ENCODE data around the gene DCC. TPM values are rescaled to one million over a fixed set of nuclear protein-coding genes. Genes with fewer than 3 reads are reported as not detected.

DCC gene
- total RNA-seq, 2 experiments from 2014 or later = not detected

DNA sequence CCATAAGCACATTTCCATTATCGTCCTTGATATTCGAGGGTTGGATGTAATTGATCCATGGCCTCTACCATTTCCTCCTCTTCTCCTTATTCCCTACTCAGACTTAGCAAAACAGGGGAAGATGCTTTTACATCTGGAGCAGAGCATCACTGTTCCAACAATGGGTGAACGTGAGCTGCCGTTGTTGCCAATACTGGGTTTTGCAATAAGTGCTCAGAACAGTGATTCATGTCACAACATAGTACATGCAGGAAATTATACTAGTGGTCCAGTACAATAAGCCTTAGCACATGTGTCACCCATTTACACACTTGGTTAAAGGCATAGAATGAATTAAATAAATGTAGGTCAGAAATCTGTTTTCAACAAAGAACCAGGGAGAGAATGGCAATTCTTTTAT, 112.4 kb downstream of the DCC start:
- Mint-ChIP-seq H3K9me3 (no peaks in the 10 kb centered on the region), H3K27me3 (no peaks in the 10 kb centered on the region), H3K27ac (no peak overlapping the region), H3K4me1 (ENCODE audit: low read depth) (no peaks in the 10 kb centered on the region), H3K36me3 (ENCODE audit: low read depth) (no peaks in the 10 kb centered on the region), H3K4me3 (no peak overlapping the region)
- intact Hi-C loops (cut with DNase I, micrococcal nuclease) = no loop called here
- no peak for ATAC-seq (ENCODE audit: poor library complexity)
- ChIA-PET POLR2A (no interaction called here), CTCF (no interaction called here)
- no peaks in the 10 kb centered on the region for H3K4me1 ChIP-seq (ENCODE audit: insufficient read depth, low read length)
- H3K4me3 ChIP-seq (ENCODE audit: low read length) = no peak overlapping the region
- no peaks in the 10 kb centered on the region for H3K9me3 ChIP-seq (ENCODE audit: control insufficient read depth in 1 of 2, insufficient read depth in 1 of 2, low read length in 2 of 2)
- no peak for TF ChIP-seq CTCF (IDR thresholded peaks at IDR 0.05)
- H3K27me3 ChIP-seq (ENCODE audit: control insufficient read depth in 1 of 2, insufficient read depth in 2 of 2, low read length in 2 of 2) = no peaks in the 10 kb centered on the region
- no peaks in the 10 kb centered on the region for H3K36me3 ChIP-seq (ENCODE audit: insufficient read depth, low read length)
- no peak for DNase-seq
- H3K27ac ChIP-seq (ENCODE audit: low read depth in 1 of 2, low read length in 2 of 2) = no peak overlapping the region

DNA sequence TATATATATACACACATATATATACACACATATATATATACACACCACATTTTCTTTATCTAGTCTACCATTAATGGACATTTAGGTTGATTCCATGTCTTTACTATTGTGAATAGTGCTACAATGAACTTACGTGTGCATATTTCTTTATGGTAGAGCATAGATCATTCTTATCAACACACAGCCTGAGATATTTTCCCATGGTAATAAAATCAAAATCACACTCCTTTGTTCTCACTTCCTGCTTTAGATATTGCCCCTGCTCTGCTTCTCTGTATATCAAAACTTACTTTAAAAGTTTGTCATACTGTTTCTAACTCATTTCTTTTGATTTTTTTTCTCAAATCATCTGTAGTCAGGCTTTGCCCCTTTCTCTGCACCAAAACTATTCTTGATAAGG, 119.9 kb downstream of the DCC start:
- Histone ChIP-seq H3K4me3 (ENCODE audit: low read length) (no peak overlapping the region), H3K27ac (ENCODE audit: low read depth in 1 of 2, low read length in 2 of 2) (no peak overlapping the region), H3K9me3 (ENCODE audit: control insufficient read depth in 1 of 2, insufficient read depth in 1 of 2, low read length in 2 of 2) (peaks cover 0 to 3% of the 10 kb centered on the region in 2 experiments), H3K27me3 (ENCODE audit: control insufficient read depth in 1 of 2, insufficient read depth in 2 of 2, low read length in 2 of 2) (no peaks in the 10 kb centered on the region), H3K4me1 (ENCODE audit: insufficient read depth, low read length) (no peaks in the 10 kb centered on the region), H3K36me3 (ENCODE audit: insufficient read depth, low read length) (no peaks in the 10 kb centered on the region)
- Mint-ChIP-seq H3K4me3 (no peak overlapping the region), H3K36me3 (ENCODE audit: low read depth) (no peaks in the 10 kb centered on the region), H3K4me1 (ENCODE audit: low read depth) (no peaks in the 10 kb centered on the region), H3K9me3 (no peaks in the 10 kb centered on the region), H3K27ac (no peak overlapping the region), H3K27me3 (no peaks in the 10 kb centered on the region)
- ATAC-seq (ENCODE audit: poor library complexity) (no peak), DNase-seq (no peak)
- ChIA-PET CTCF (no interaction called here), POLR2A (no interaction called here)
- intact Hi-C loops (cut with DNase I, micrococcal nuclease) = no loop called here
- TF ChIP-seq CTCF (IDR thresholded peaks at IDR 0.05) = no peak

DNA sequence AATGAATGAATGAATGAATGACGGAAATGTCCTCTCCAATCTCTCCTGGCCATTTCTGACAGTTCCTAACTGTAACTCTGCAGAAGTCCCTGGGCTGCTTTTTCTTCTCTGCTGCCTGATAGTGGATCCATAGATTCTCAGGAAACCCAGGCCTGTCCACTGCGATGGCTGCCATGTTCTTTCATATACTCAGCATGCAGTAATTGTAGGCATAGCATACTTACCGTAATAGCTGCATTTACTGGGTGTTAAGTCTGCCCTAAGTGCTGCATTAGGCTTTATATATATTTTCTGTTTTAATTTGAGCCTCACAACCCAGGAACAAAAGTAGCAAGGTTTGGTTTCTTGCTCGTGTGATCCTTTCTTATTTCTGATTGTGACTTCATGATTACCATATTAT, 122.9 kb downstream of the DCC start:
- no peaks in the 10 kb centered on the region for H3K4me1 Mint-ChIP-seq (ENCODE audit: low read depth)
- no peaks in the 10 kb centered on the region for H3K36me3 ChIP-seq (ENCODE audit: insufficient read depth, low read length)
- ChIA-PET POLR2A (interaction anchor here (1.0 kb wide), 1 partner anchor 17 kb away, joined by 3 read pairs; no protein-coding TSS in a partner anchor), CTCF (interaction anchor here (1.0 kb wide), 1 partner anchor 37 kb away, joined by 3 read pairs; no protein-coding TSS in a partner anchor)
- intact Hi-C loops (cut with DNase I, micrococcal nuclease) = no loop called here
- H3K27me3 Mint-ChIP-seq = no peaks in the 10 kb centered on the region
- H3K4me3 ChIP-seq (ENCODE audit: low read length) = no peak overlapping the region
- H3K27me3 ChIP-seq (ENCODE audit: control insufficient read depth in 1 of 2, insufficient read depth in 2 of 2, low read length in 2 of 2) = no peaks in the 10 kb centered on the region
- H3K4me3 Mint-ChIP-seq = no peak overlapping the region
- ATAC-seq (ENCODE audit: poor library complexity) = no peak
- no peak overlapping the region for H3K27ac ChIP-seq (ENCODE audit: low read depth in 1 of 2, low read length in 2 of 2)
- H3K36me3 Mint-ChIP-seq (ENCODE audit: low read depth) = no peaks in the 10 kb centered on the region
- DNase-seq = no peak
- peaks cover 0 to 3% of the 10 kb centered on the region in 2 experiments for H3K9me3 ChIP-seq (ENCODE audit: control insufficient read depth in 1 of 2, insufficient read depth in 1 of 2, low read length in 2 of 2)
- no peaks in the 10 kb centered on the region for H3K4me1 ChIP-seq (ENCODE audit: insufficient read depth, low read length)
- no peak overlapping the region for H3K27ac Mint-ChIP-seq
- no peak for TF ChIP-seq CTCF (IDR thresholded peaks at IDR 0.05)
- no peaks in the 10 kb centered on the region for H3K9me3 Mint-ChIP-seq
